Body of pancreas (tissue), 4 donors: Measurements from ENCODE around the gene KCNE4. TPM values are rescaled to one million over a fixed set of nuclear protein-coding genes. Genes with fewer than 3 reads are reported as not detected.
A peak's percentile ranks its signal among the peaks of the same experiment; 100 is the strongest.

Experiments
- ATAC-seq: fragments of 150-250 bp; one replicate; pipeline ENCODE4 v1.9.1; 2016
- DNase-seq, 4 donors: peaks; one replicate each; pipeline ENCODE4 v3.0.0-alpha.2; 2019
- H3K27ac ChIP-seq, 4 donors: fragments of 200-600 bp; sonication (generic); 1 replicate in 3 of 4; 2 replicates in 1 of 4; pipeline versions ENCODE4 v1.5.1 to v1.6.1; 2016 to 2019; ENCODE audit warnings: mild to moderate bottlenecking in 1 of 4, mixed read lengths in 1 of 4, moderate library complexity in 1 of 4
- H3K27me3 ChIP-seq, 2 donors: fragments of 200-600 bp; sonication (generic); one replicate each; pipeline ENCODE4 v1.6.0; 2016; ENCODE audit warnings: mild to moderate bottlenecking in 1 of 2
- H3K36me3 ChIP-seq, 2 donors: fragments of 200-600 bp; sonication (generic); replicated peaks in 1 of 2; 2 replicates each; pipeline ENCODE4 v1.5.1; 2016; ENCODE audit warnings: low read depth in 2 of 2; ENCODE audit not compliant: insufficient read depth in 1 of 2
- H3K4me1 ChIP-seq: fragments of 200-600 bp; sonication (generic); one replicate; pipeline ENCODE4 v1.6.0; 2016
- H3K4me3 ChIP-seq, 2 donors: fragments of 200-600 bp; sonication (generic); 1 replicate in 1 of 2; 2 replicates in 1 of 2; pipeline ENCODE4 v1.5.1; 2016 to 2019
- H3K9me3 ChIP-seq, 3 donors: fragments of 200-600 bp; sonication (generic); 1 replicate in 2 of 3; 2 replicates in 1 of 3; pipeline ENCODE4 v1.5.1; 2016
- POLR2A ChIP-seq, 3 donors: fragments of 450-650 bp; IDR thresholded peaks; one replicate each; pipeline ENCODE4 v1.6.1; 2016; ENCODE audit warnings: antibody characterized with exemption in 3 of 3, mild to moderate bottlenecking in 2 of 3
- WGBS, 2 donors: methylation state at CpG; one replicate each; pipeline ENCODE4 v1.1.5; 2017; 5-methylcytosine and 5-hydroxymethylcytosine counted together
- intact Hi-C: fragments of 100-400 bp; cut with DNase I; formaldehyde crosslinking; loops from one replicate; pipeline ENCODE4 v1.15.1; 2023
- total RNA-seq, 2 donors: library from RNA; depleted of rRNA; stranded (reverse); fragments of >200 nt; gene quantifications; one replicate each; pipeline ENCODE4 v1.1.0, GENCODE V29; 2016
- TF ChIP-seq, protein P1 (sequence below), 7 experiments: fragments of 450-650 bp in 4 of 7; fragments of 200-600 bp in 3 of 7; sonication (generic) in 3 of 7; IDR thresholded peaks; one replicate each; pipeline ENCODE4 v1.5.1; 2016 to 2019; ENCODE audit warnings: antibody characterized with exemption in 7 of 7

Gene KCNE4
- total RNA-seq, 2 donors from 2014 or later, result 3.9 to 4.6 TPM

GRCh38 chr2:223102450-223102849, 50.5 kb downstream of the KCNE4 start:
- Histone ChIP-seq H3K9me3 (no peaks in the 10 kb centered on the region), H3K36me3 (no peaks in the 10 kb centered on the region), H3K4me3 (no peak overlapping the region), H3K27ac (peak overlapping the region in 1 of 4 donors; percentile 11), H3K27me3 (no peaks in the 10 kb centered on the region), H3K4me1 (peaks cover 29% of the 10 kb centered on the region)
- no peak for DNase-seq
- intact Hi-C loops, result no loop called here
- ATAC-seq, result no peak
- 80 to 90% methylated on average over 3 of the region's 3 CpGs for WGBS, 2 donors
- TF ChIP-seq, protein P1, sequence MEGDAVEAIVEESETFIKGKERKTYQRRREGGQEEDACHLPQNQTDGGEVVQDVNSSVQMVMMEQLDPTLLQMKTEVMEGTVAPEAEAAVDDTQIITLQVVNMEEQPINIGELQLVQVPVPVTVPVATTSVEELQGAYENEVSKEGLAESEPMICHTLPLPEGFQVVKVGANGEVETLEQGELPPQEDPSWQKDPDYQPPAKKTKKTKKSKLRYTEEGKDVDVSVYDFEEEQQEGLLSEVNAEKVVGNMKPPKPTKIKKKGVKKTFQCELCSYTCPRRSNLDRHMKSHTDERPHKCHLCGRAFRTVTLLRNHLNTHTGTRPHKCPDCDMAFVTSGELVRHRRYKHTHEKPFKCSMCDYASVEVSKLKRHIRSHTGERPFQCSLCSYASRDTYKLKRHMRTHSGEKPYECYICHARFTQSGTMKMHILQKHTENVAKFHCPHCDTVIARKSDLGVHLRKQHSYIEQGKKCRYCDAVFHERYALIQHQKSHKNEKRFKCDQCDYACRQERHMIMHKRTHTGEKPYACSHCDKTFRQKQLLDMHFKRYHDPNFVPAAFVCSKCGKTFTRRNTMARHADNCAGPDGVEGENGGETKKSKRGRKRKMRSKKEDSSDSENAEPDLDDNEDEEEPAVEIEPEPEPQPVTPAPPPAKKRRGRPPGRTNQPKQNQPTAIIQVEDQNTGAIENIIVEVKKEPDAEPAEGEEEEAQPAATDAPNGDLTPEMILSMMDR (IDR thresholded peaks at IDR 0.05), result no peak
- TF ChIP-seq POLR2A (IDR thresholded peaks at IDR 0.05), result no peak

- H3K27me3 ChIP-seq, result no peaks in the 10 kb centered on the region
- no peak overlapping the region for H3K4me3 ChIP-seq
- 87% methylated on average over 8 of the region's 8 CpGs for WGBS, 2 donors
- no peak overlapping the region for H3K27ac ChIP-seq
- peaks cover 25% of the 10 kb centered on the region for H3K4me1 ChIP-seq
- H3K36me3 ChIP-seq, result no peaks in the 10 kb centered on the region
- no peaks in the 10 kb centered on the region for H3K9me3 ChIP-seq
- ATAC-seq (no peak), DNase-seq (no peak)
- no peak for TF ChIP-seq POLR2A (IDR thresholded peaks at IDR 0.05)
- TF ChIP-seq, protein P1 (IDR thresholded peaks at IDR 0.05), result no peak
- intact Hi-C loops, result no loop called here
Measured at GRCh38 chr2:223104336-223105132, 52.5 kb downstream of the KCNE4 start.

Other genes with a start within 250 kb of the KCNE4 start
- gene ACSL3, start 191.2 kb upstream of the KCNE4 start, total RNA-seq, result 10 to 100 TPM; 24.6 to 60.0 TPM